ENCODE data around the gene TMEM117. TPM values are rescaled to one million over a fixed set of nuclear protein-coding genes. Genes with fewer than 3 reads are reported as not detected.

TMEM117 gene
- total and polyA plus RNA-seq, 10 of the 15 experiments (the other 5 are each of a cell fraction or from before 2014, with no cell fraction given), result 3.1 to 8.2 (median 6.1) TPM

GRCh38 chr12:43921666-43922337 is 85.9 kb downstream of the TMEM117 start:
- Histone ChIP-seq H3K4me1 (ENCODE audit: control insufficient read depth, insufficient read depth, low read length) (no peaks in the 10 kb centered on the region), H3K4me3 (no peak overlapping the region), H4K20me1 (ENCODE audit: control insufficient read depth, insufficient read depth) (no peaks in the 10 kb centered on the region), H2AFZ (ENCODE audit: control insufficient read depth, low read depth, low read length) (no peak overlapping the region), H3K27me3 (replicated peaks in 1 of 2; ENCODE audit: control insufficient read depth in 2 of 2, insufficient read depth in 2 of 2, low read length in 1 of 2) (no peaks in the 10 kb centered on the region), H3K27ac (ENCODE audit: control insufficient read depth, insufficient read depth) (no peak overlapping the region), H3K9me3 (replicated peaks; ENCODE audit: control insufficient read depth, insufficient read depth, low read length) (no peaks in the 10 kb centered on the region), H3K79me2 (ENCODE audit: control insufficient read depth, insufficient read depth, low read length) (no peaks in the 10 kb centered on the region), H3K36me3 (ENCODE audit: control insufficient read depth in 2 of 2, insufficient read depth in 2 of 2, low read length in 1 of 2) (no peaks in the 10 kb centered on the region), H3K9ac (ENCODE audit: control insufficient read depth, insufficient read depth, low read length) (no peak overlapping the region), H3K4me2 (ENCODE audit: control insufficient read depth, insufficient read depth) (no peak overlapping the region)
- intact Hi-C loops (cut with micrococcal nuclease; ENCODE audit: unreplicated experiment), result no loop called here
- no peak for TF ChIP-seq PRDM15 (CRISPR knock-in tag; IDR thresholded peaks at IDR 0.05)
- TF ChIP-seq SMC3 (IDR thresholded peaks at IDR 0.05; ENCODE audit: borderline replicate concordance, low read length), result no peak
- no peak for TF ChIP-seq ATF2 (IDR thresholded peaks at IDR 0.05; ENCODE audit: low read length)
- no peak for TF ChIP-seq CREM (IDR thresholded peaks at IDR 0.05; ENCODE audit: low read depth)
- TF ChIP-seq SKIL (IDR thresholded peaks at IDR 0.05; ENCODE audit: low read depth, poor library complexity, severe bottlenecking), result no peak
- TF ChIP-seq NR2C2 (IDR thresholded peaks at IDR 0.05; ENCODE audit: borderline replicate concordance, control insufficient read depth, insufficient read length, low read depth), result no peak
- no peak for TF ChIP-seq RUNX3 (IDR thresholded peaks at IDR 0.05; ENCODE audit: low read length)
- TF ChIP-seq YY1 (IDR thresholded peaks at IDR 0.05; ENCODE audit: low read depth, low read length), result no peak
- no peak for TF ChIP-seq NBN (IDR thresholded peaks at IDR 0.05)
- no peak for TF ChIP-seq FOXM1 (IDR thresholded peaks at IDR 0.05; ENCODE audit: low read depth, low read length)
- no peak for TF ChIP-seq SMAD1 (IDR thresholded peaks at IDR 0.05; ENCODE audit: low read depth, partially characterized antibody)
- POLR2A ChIA-PET, result no interaction called here
- CTCF ChIA-PET, result interaction anchor here (1.2 to 1.8 kb wide), 3 partner anchors 16 to 35 kb away, joined by 3 to 5 read pairs (median 4); no protein-coding TSS in a partner anchor
- ATAC-seq, result no peak
- SMC1A ChIA-PET (ENCODE audit: uncharacterized antibody, unreplicated experiment), result interaction anchor here (1.2 to 1.7 kb wide), 2 partner anchors 9 to 54 kb away, joined by 4 read pairs; no protein-coding TSS in a partner anchor
- no peak for DNase-seq (ENCODE audit: low read depth, low spot score)
- WGBS (ENCODE audit: insufficient coverage, insufficient replicate concordance, low lambda C conversion rate, missing lambda C conversion rate), result 75% methylated on average over 3 of the region's 3 CpGs
- FAIRE-seq, result no peak
- in situ Hi-C loops (cut with MboI), result no loop called here
- RAD21 ChIA-PET (ENCODE audit: unreplicated experiment), result no interaction called here
- no TSS peak for BruUV-seq (replicated peaks)
